Measurements from ENCODE around the gene C5orf63. TPM values are rescaled to one million over a fixed set of nuclear protein-coding genes. Genes with fewer than 3 reads are reported as not detected.
A peak's percentile ranks its signal among the peaks of the same experiment; 100 is the strongest.

Gene C5orf63
- 48.1 and 52.3 TPM in 2 replicates for total RNA-seq (2013; cell fraction: nucleolus; rRNA removed)
- total RNA-seq (2014; rRNA removed) (9.9 and 12.2 TPM in 2 replicates), total RNA-seq (2014; rRNA removed; fragmentation: Illumina TruSeq; extraction: Trizol) (8.7 and 10.2 TPM in 2 replicates), total RNA-seq (2021) (10.2 and 12.8 TPM in 2 replicates), polyA plus RNA-seq (2011; rRNA removed) (9.4 and 14.4 TPM in 2 replicates), polyA plus RNA-seq (2014; fragmentation: Illumina TruSeq; extraction: Trizol) (13.6 and 19.1 TPM in 2 replicates), polyA plus RNA-seq (2014; fragmentation: Nextera tagmentation; extraction: Ambion mirVana) (10 to 100 TPM; 48.5 to 54.3 TPM), polyA plus RNA-seq (2014; rRNA removed) (10.2 and 10.4 TPM in 2 replicates), polyA plus RNA-seq (2016; fragmentation: Nextera tagmentation; extraction: Ambion mirVana) (10 to 100 TPM; 24.4 to 26.5 TPM), polyA minus RNA-seq (2011; rRNA and poly(A)+ RNA removed) (4.6 and 4.9 TPM in 2 replicates), Bru-seq, nascent RNA (percentile 68 among the genes with signal in this experiment), BruChase-seq, experiment 1, labeled RNA remaining after a 6-hour chase (percentile 65 among the genes with signal in this experiment), BruChase-seq, experiment 2, labeled RNA remaining after a 2-hour chase (percentile 67 among the genes with signal in this experiment)
- 12.8 TPM for polyA plus RNA-seq (2011; ENCODE audit: low read depth)
- polyA plus RNA-seq (2011; cell fraction: cytosol; rRNA removed), result 4.2 and 4.4 TPM in 2 replicates
- polyA plus RNA-seq (2011; cell fraction: nucleus; rRNA removed), result 14.3 and 17.2 TPM in 2 replicates
- 7.0 and 11.7 TPM in 2 replicates for polyA plus RNA-seq (2012)
- 0.53 and 3.5 TPM in 2 replicates for polyA minus RNA-seq (2011; cell fraction: cytosol; rRNA and poly(A)+ RNA removed)
- polyA minus RNA-seq (2011; cell fraction: nucleus; rRNA and poly(A)+ RNA removed), result 5.7 and 7.3 TPM in 2 replicates
- long read RNA-seq, experiment 1, full-length matches to known transcripts, result 8 of 10 reads
- long read RNA-seq, experiment 1, partial matches to known transcripts, result 2 of 10 reads
- long read RNA-seq, experiment 1, other reads (novel, unspliced or antisense), result 0 of 10 reads
- long read RNA-seq, experiment 2, full-length matches to known transcripts, result 24 of 40 reads
- long read RNA-seq, experiment 2, partial matches to known transcripts, result 10 of 40 reads
- long read RNA-seq, experiment 2, other reads (novel, unspliced or antisense), result 6 of 40 reads

- H3K9me3 ChIP-seq (replicated peaks; ENCODE audit: control insufficient read depth, insufficient read depth, low read length), result no peaks in the 10 kb centered on the region
- ChIA-PET POLR2A (interaction anchor here (0.6 to 1.1 kb wide), 6 partner anchors 9 to 237 kb away, joined by 3 to 5 read pairs (median 3); no protein-coding TSS in a partner anchor), CTCF (interaction anchor here (0.5 to 2.0 kb wide), 7 partner anchors 9 to 275 kb away, joined by 3 to 7 read pairs (median 4); no protein-coding TSS in a partner anchor), RAD21 (ENCODE audit: unreplicated experiment) (interaction anchor here (0.7 to 2.0 kb wide), 10 partner anchors 9 to 295 kb away, joined by 3 to 13 read pairs (median 4); no protein-coding TSS in a partner anchor), SMC1A (ENCODE audit: uncharacterized antibody, unreplicated experiment) (interaction anchor here (0.6 to 1.9 kb wide), 17 partner anchors 7 to 480 kb away, joined by 3 to 8 read pairs (median 4); no protein-coding TSS in a partner anchor)
- in situ Hi-C loops (cut with MboI), result no loop called here
- H3K79me2 ChIP-seq (ENCODE audit: control insufficient read depth, insufficient read depth, low read length), result no peaks in the 10 kb centered on the region
- peak within 1 kb of the TSS; percentile 94 for H2AFZ ChIP-seq (ENCODE audit: control insufficient read depth, low read depth, low read length)
- H3K4me1 ChIP-seq (ENCODE audit: control insufficient read depth, insufficient read depth, low read length), result no peaks in the 10 kb centered on the region
- FAIRE-seq (peak; percentile 49), ATAC-seq (peak; percentile 97), DNase-seq (ENCODE audit: low read depth, low spot score) (peak; percentile 17)
- H3K27me3 ChIP-seq (replicated peaks in 1 of 2; ENCODE audit: control insufficient read depth in 2 of 2, insufficient read depth in 2 of 2, low read length in 1 of 2), result no peaks in the 10 kb centered on the region
- H3K9ac ChIP-seq (ENCODE audit: control insufficient read depth, insufficient read depth, low read length), result peak within 1 kb of the TSS; percentile 73
- no peaks in the 10 kb centered on the region for H4K20me1 ChIP-seq (ENCODE audit: control insufficient read depth, insufficient read depth)
- intact Hi-C loops (cut with micrococcal nuclease; ENCODE audit: unreplicated experiment), result no loop called here
- peak within 1 kb of the TSS; percentile 58 for H3K27ac ChIP-seq (ENCODE audit: control insufficient read depth, insufficient read depth)
- peak within 1 kb of the TSS; percentile 73 for H3K4me2 ChIP-seq (ENCODE audit: control insufficient read depth, insufficient read depth)
- BruUV-seq (replicated peaks), result TSS peak; percentile 78
- 46% methylated on average over 56 of the region's 56 CpGs for WGBS (ENCODE audit: insufficient coverage, insufficient replicate concordance, low lambda C conversion rate, missing lambda C conversion rate)
- no peaks in the 10 kb centered on the region for H3K36me3 ChIP-seq (ENCODE audit: control insufficient read depth in 2 of 2, insufficient read depth in 2 of 2, low read length in 1 of 2)
- peak within 1 kb of the TSS; percentile 77 for H3K4me3 ChIP-seq
- TF ChIP-seq DPF2 (IDR thresholded peaks at IDR 0.05), result peak; percentile 56; the same call in 1 of the 2 replicates
- peak; percentile 88 for TF ChIP-seq POLR2A (IDR thresholded peaks at IDR 0.05; ENCODE audit: low read depth, low read length)
- TF ChIP-seq ELK1 (IDR thresholded peaks at IDR 0.05; ENCODE audit: low read depth, low read length), result peak; percentile 80; the same call in 1 of the 2 replicates
- peak; percentile 44; the same call in 1 of the 2 replicates for TF ChIP-seq CREM (IDR thresholded peaks at IDR 0.05; ENCODE audit: low read depth)
- TF ChIP-seq SRF (IDR thresholded peaks at IDR 0.05; ENCODE audit: low read depth in 2 of 2, low read length in 2 of 2), result no peak
- no peak for TF ChIP-seq ASH2L (IDR thresholded peaks at IDR 0.05; ENCODE audit: borderline replicate concordance, low read depth)
- TF ChIP-seq TCF3 (IDR thresholded peaks at IDR 0.05; ENCODE audit: borderline replicate concordance, insufficient read depth, low read depth, low read length), result peak; percentile 43; the same call in 1 of the 2 replicates
- no peak for TF ChIP-seq BCL3 (IDR thresholded peaks at IDR 0.05; ENCODE audit: borderline replicate concordance, insufficient read depth, low read depth, low read length, poor library complexity, severe bottlenecking)
- TF ChIP-seq RFX5 (IDR thresholded peaks at IDR 0.05; ENCODE audit: low read depth, low read length), result no peak
- TF ChIP-seq NKRF (conservative IDR thresholded peaks at IDR 0.05), result 0 out of 2 replicates have a peak, but pooled peaks have one; percentile 34
- TF ChIP-seq ZNF384 (IDR thresholded peaks at IDR 0.05; ENCODE audit: borderline replicate concordance, low read depth, low read length), result peak; percentile 49; the same call in 1 of the 2 replicates
- TF ChIP-seq SMARCA5 (IDR thresholded peaks at IDR 0.05), result 0 out of 2 replicates have a peak, but pooled peaks have one; percentile 78
- no peak for TF ChIP-seq ATF7 (IDR thresholded peaks at IDR 0.05; ENCODE audit: low read depth)
Observed at GRCh38 chr5:127072861-127073846, at the start of gene C5orf63. C5orf63 (minus strand) TSS chr5:127073502; CDS start chr5:127058995, 14,507 bp downstream.

Data from GM12878 (cell line).